Osteoblast (primary cell): ENCODE measurements around the gene ACAP2. TPM values are rescaled to one million over a fixed set of nuclear protein-coding genes. Genes with fewer than 3 reads are reported as not detected.

ENCODE experiments used
- DNase-seq: peaks from one replicate; pipeline ENCODE4 v3.0.0; 2011; ENCODE audit warnings: low spot score, mixed read lengths; ENCODE audit not compliant: insufficient read length; ENCODE audit errors: missing footprints
- H2AFZ ChIP-seq: 2 replicates; pipeline ENCODE4 v1.6.0; 2011; ENCODE audit warnings: mild to moderate bottlenecking, low read length
- H3K27ac ChIP-seq: 2 replicates; pipeline ENCODE4 v1.5.1; 2011; ENCODE audit warnings: mild to moderate bottlenecking, low read depth, low read length, moderate library complexity
- H3K27me3 ChIP-seq: 2 replicates; pipeline ENCODE4 v1.6.0; 2012; ENCODE audit warnings: mild to moderate bottlenecking, control low read depth, inconsistent platforms, low read length, moderate library complexity; ENCODE audit not compliant: insufficient read depth
- H3K36me3 ChIP-seq: 2 replicates; pipeline ENCODE4 v1.5.1; 2011; ENCODE audit warnings: mild to moderate bottlenecking, low read length, control low read depth, moderate library complexity; ENCODE audit not compliant: insufficient read depth
- H3K4me1 ChIP-seq: 2 replicates; pipeline ENCODE4 v1.5.1; 2011; ENCODE audit warnings: mild to moderate bottlenecking, low read length, control low read depth, moderate library complexity; ENCODE audit not compliant: insufficient read depth
- H3K4me2 ChIP-seq: 2 replicates; pipeline ENCODE4 v1.6.0; 2011; ENCODE audit warnings: mild to moderate bottlenecking, low read length; ENCODE audit not compliant: insufficient read depth
- H3K4me3 ChIP-seq: fragments of 200-600 bp; sonication (generic); 3 replicates; pipeline ENCODE4 v1.5.1; 2012; ENCODE audit warnings: mild to moderate bottlenecking, low read length, inconsistent platforms; ENCODE audit not compliant: insufficient read depth
- H3K79me2 ChIP-seq: 2 replicates; pipeline ENCODE4 v1.6.0; 2012; ENCODE audit warnings: mild to moderate bottlenecking, low read length, control low read depth, inconsistent platforms; ENCODE audit not compliant: insufficient read depth
- H3K9me3 ChIP-seq: 2 replicates; pipeline ENCODE4 v1.5.1; 2011; ENCODE audit warnings: low read depth, low read length, control low read depth
- H4K20me1 ChIP-seq: 2 replicates; pipeline ENCODE4 v1.6.0; 2012; ENCODE audit warnings: mild to moderate bottlenecking, low read length, control low read depth; ENCODE audit not compliant: insufficient read depth
- CTCF ChIP-seq: IDR thresholded peaks from 2 replicates; pipeline ENCODE4 v1.5.1; 2011; ENCODE audit warnings: mild to moderate bottlenecking, low read depth, low read length, moderate library complexity; ENCODE audit errors: extremely low read depth
- total RNA-seq: library from RNA; depleted of rRNA; stranded (reverse); fragments of >200 nt; gene quantifications from 2 replicates; pipeline ENCODE4 v1.2.3, GENCODE V29; 2012

ACAP2 gene
- total RNA-seq, 1 donor = 121 TPM

- no peak for TF ChIP-seq CTCF
- Histone ChIP-seq H3K4me3 (no peak overlapping the region), H3K4me1 (no peaks in the 10 kb centered on the region), H2AFZ (peak overlapping the region; percentile 42), H3K27ac (no peak overlapping the region), H3K27me3 (no peaks in the 10 kb centered on the region), H3K36me3 (no peaks in the 10 kb centered on the region), H4K20me1 (no peaks in the 10 kb centered on the region), H3K4me2 (no peak overlapping the region), H3K9me3 (no peaks in the 10 kb centered on the region), H3K79me2 (peaks cover 9% of the 10 kb centered on the region)
- DNase-seq = no peak
These were observed 204.2 kb downstream of the ACAP2 start for GRCh38 chr3:195238586-195239118.

GRCh38 chr3:195238081-195238571, 204.7 kb downstream of the ACAP2 start:
- Histone ChIP-seq H3K79me2 (peaks cover 9% of the 10 kb centered on the region), H3K36me3 (no peaks in the 10 kb centered on the region), H3K4me3 (no peak overlapping the region), H3K9me3 (no peaks in the 10 kb centered on the region), H3K4me2 (no peak overlapping the region), H3K27ac (no peak overlapping the region), H3K4me1 (no peaks in the 10 kb centered on the region), H4K20me1 (no peaks in the 10 kb centered on the region), H3K27me3 (no peaks in the 10 kb centered on the region), H2AFZ (peak overlapping the region; percentile 26)
- TF ChIP-seq CTCF = no peak
- no peak for DNase-seq

- Histone ChIP-seq H3K27ac (no peak overlapping the region), H3K9me3 (no peaks in the 10 kb centered on the region), H3K4me3 (no peak overlapping the region), H2AFZ (no peak overlapping the region), H4K20me1 (no peaks in the 10 kb centered on the region), H3K27me3 (no peaks in the 10 kb centered on the region), H3K79me2 (peaks cover 9% of the 10 kb centered on the region), H3K4me1 (no peaks in the 10 kb centered on the region), H3K4me2 (no peak overlapping the region), H3K36me3 (no peaks in the 10 kb centered on the region)
- no peak for TF ChIP-seq CTCF
- no peak for DNase-seq
These were observed 205.8 kb downstream of the ACAP2 start for GRCh38 chr3:195236801-195237570.

GRCh38 chr3:195236076-195236798, 206.6 kb downstream of the ACAP2 start:
- Histone ChIP-seq H4K20me1 (no peaks in the 10 kb centered on the region), H3K27ac (no peak overlapping the region), H2AFZ (no peak overlapping the region), H3K27me3 (no peaks in the 10 kb centered on the region), H3K36me3 (no peaks in the 10 kb centered on the region), H3K4me3 (no peak overlapping the region), H3K9me3 (no peaks in the 10 kb centered on the region), H3K4me2 (no peak overlapping the region), H3K4me1 (no peaks in the 10 kb centered on the region), H3K79me2 (peaks cover 6% of the 10 kb centered on the region)
- TF ChIP-seq CTCF = no peak
- DNase-seq = no peak
